ENCODE data around the gene PHRF1. TPM values are rescaled to one million over a fixed set of nuclear protein-coding genes. Genes with fewer than 3 reads are reported as not detected.

PHRF1 gene
- total RNA-seq, 2 donors from 2014 or later, result 12.4 to 14.2 TPM

DNA sequence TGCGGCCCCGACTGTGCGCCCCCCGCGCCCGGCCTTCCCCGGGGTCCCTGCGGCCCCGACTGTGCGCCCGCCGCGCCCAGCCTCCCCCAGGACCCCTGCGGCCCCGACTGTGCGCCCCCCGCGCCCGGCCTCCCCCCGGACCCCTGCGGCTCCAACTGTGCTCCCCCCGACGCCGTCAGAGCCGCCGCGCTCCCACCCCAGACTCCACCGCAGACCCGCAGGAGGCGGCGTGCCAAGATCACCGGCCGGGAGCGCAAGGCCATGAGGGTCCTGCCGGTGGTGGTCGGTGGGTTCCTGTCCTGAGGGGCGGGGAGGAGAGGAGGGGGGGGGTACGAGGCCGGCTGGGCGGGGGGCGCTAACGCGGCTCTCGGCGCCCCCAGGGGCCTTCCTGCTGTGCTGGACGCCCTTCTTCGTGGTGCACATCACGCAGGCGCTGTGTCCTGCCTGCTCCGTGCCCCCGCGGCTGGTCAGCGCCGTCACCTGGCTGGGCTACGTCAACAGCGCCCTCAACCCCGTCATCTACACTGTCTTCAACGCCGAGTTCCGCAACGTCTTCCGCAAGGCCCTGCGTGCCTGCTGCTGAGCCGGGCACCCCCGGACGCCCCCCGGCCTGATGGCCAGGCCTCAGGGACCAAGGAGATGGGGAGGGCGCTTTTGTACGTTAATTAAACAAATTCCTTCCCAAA is 63.9 kb downstream of the PHRF1 start:
- TF ChIP-seq, protein P1, sequence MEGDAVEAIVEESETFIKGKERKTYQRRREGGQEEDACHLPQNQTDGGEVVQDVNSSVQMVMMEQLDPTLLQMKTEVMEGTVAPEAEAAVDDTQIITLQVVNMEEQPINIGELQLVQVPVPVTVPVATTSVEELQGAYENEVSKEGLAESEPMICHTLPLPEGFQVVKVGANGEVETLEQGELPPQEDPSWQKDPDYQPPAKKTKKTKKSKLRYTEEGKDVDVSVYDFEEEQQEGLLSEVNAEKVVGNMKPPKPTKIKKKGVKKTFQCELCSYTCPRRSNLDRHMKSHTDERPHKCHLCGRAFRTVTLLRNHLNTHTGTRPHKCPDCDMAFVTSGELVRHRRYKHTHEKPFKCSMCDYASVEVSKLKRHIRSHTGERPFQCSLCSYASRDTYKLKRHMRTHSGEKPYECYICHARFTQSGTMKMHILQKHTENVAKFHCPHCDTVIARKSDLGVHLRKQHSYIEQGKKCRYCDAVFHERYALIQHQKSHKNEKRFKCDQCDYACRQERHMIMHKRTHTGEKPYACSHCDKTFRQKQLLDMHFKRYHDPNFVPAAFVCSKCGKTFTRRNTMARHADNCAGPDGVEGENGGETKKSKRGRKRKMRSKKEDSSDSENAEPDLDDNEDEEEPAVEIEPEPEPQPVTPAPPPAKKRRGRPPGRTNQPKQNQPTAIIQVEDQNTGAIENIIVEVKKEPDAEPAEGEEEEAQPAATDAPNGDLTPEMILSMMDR (IDR thresholded peaks at IDR 0.05), result no peak
- Histone ChIP-seq H3K36me3 (peaks cover 14% of the 10 kb centered on the region), H3K4me3 (no peak overlapping the region), H3K27ac (no peak overlapping the region), H3K27me3 (peaks cover 0 to 12% of the 10 kb centered on the region in 2 donors), H3K4me1 (peaks cover 0 to 24% of the 10 kb centered on the region in 2 donors), H3K9me3 (no peaks in the 10 kb centered on the region)
- no peak for DNase-seq (ENCODE audit: low spot score)

DNA sequence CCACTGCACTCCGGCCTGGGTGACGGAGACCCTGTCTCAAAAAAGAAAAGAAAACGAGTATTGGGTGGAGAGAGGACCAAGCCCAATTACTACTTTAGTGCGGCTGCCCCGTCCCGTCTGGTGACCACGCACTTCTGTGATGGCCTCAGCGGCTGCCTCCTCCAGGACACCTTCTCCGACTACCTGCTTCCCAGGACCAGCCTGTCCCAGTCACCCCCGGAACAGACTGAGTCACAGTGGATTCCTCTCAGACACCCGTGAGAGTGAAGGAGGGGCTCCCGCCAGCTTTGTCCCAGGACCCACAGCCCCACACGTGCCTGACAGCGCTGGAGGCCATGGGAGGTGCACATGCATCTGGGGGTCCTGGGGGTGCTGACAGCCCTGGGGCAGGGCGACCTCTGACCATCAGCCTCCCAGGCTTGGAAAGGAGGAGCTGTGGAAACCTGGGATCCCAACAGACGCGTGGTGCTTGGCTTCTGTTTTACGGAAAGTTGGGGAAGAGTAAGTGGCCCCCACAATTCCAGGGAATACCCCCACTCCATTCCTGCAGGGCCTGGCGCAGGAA is 65.6 kb downstream of the PHRF1 start:
- Histone ChIP-seq H3K4me3 (no peak overlapping the region), H3K27me3 (peaks cover 0 to 12% of the 10 kb centered on the region in 2 donors), H3K4me1 (peaks cover 0 to 17% of the 10 kb centered on the region in 2 donors), H3K27ac (no peak overlapping the region), H3K9me3 (no peaks in the 10 kb centered on the region), H3K36me3 (peaks cover 14% of the 10 kb centered on the region)
- DNase-seq (ENCODE audit: low spot score), result no peak
- TF ChIP-seq, protein P1 (IDR thresholded peaks at IDR 0.05), result no peak

DNA sequence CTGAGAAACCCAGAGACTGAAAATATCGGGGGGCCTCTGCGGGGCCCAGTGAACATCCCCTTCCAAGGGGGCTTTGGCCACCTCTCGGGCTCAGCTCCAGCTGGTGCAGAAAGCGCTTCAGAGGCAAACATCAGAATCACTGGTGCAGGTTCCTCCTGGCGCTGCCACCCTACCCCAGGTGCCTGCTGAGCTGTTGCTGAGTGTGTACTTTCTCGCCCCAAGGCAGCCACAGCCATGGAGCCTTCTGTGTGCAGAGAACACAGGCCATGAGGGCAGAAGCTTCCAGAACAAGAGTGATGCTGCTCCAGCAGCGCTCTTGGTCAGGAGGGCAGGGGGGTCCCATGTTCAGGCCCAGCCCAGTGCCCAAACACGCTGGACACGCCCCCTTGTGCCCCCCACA is 67.1 kb downstream of the PHRF1 start:
- no peak for DNase-seq (ENCODE audit: low spot score)
- H3K27ac ChIP-seq, result no peak overlapping the region
- peaks cover 0 to 4% of the 10 kb centered on the region in 2 donors for H3K27me3 ChIP-seq
- no peaks in the 10 kb centered on the region for H3K9me3 ChIP-seq
- TF ChIP-seq, protein P1 (IDR thresholded peaks at IDR 0.05), result no peak
- H3K4me1 ChIP-seq, result peaks cover 0 to 6% of the 10 kb centered on the region in 2 donors
- H3K4me3 ChIP-seq, result no peak overlapping the region
- peaks cover 14% of the 10 kb centered on the region for H3K36me3 ChIP-seq

DNA sequence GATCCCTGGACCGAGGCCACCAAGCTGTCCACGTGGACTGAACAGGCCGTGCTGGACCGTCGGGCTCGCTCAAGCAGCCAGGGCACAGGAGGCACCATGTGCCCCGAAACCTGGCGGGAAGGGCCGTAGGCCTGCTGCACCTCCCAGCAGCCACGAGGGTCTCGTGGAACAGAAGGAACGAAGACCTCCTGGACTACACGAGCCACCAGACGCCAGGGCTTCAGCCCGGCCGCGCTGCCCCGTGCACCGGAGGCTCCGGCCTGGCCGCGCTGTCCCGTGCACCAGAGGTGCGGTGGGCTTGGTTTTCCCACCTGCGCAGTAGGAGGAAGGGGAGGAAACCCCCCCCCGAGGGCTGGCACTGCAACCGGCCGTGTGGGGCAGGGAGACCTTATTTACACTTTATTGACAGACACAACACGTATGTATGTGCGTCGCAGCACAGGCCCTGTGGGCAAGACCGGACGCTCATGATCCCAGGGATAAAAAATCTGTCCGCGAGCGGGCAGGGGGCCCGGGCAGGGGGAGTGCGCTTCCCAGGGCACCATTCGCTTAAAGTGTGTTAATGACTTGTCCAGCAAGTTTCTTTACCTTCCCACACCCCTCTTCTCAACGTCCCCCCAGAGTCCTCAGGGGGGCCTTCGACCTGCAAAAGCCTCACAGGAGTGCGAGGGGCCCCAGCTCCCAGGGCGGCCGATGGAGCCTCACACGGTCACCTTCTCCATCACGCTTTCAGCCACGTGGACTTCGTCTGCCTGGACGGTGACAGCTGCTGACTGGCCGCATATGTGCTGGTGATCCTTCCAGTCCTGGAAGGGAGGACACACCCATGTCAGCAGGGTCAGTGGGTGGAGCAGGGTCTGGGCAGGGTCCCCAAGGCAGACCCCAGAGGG is 67.8 kb downstream of the PHRF1 start:
- Histone ChIP-seq H3K4me1 (peaks cover 0 to 3% of the 10 kb centered on the region in 2 donors), H3K4me3 (no peak overlapping the region), H3K9me3 (no peaks in the 10 kb centered on the region), H3K27me3 (peaks cover 0 to 2% of the 10 kb centered on the region in 2 donors), H3K27ac (no peak overlapping the region), H3K36me3 (peaks cover 14% of the 10 kb centered on the region)
- DNase-seq (ENCODE audit: low spot score), result no peak
- TF ChIP-seq, protein P1 (IDR thresholded peaks at IDR 0.05), result no peak

DNA sequence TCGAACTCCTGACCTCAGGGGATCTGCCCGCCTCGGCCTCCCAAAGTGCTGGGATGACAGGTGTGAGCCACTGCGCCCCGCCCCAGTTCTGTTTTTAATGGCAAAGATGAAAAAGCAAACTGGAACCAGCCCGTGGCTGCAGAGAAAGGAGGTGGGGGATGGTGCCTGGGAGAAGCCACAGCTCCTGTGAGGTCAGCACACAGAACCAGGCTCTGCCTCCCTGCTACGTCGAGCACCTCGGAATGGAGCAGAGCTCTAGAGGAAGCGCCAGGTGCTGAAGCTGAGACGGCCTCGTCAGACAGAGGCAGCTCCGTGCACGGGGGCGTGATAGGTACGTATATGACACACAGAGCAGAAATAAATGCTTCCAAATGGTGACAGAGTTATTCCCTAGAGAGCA is 69.3 kb downstream of the PHRF1 start:
- TF ChIP-seq, protein P1 (IDR thresholded peaks at IDR 0.05), result no peak
- H3K27me3 ChIP-seq, result no peaks in the 10 kb centered on the region
- no peaks in the 10 kb centered on the region for H3K4me1 ChIP-seq
- no peaks in the 10 kb centered on the region for H3K9me3 ChIP-seq
- H3K27ac ChIP-seq, result no peak overlapping the region
- peaks cover 14% of the 10 kb centered on the region for H3K36me3 ChIP-seq
- no peak overlapping the region for H3K4me3 ChIP-seq
- no peak for DNase-seq (ENCODE audit: low spot score)

All from right atrium auricular region (tissue), 2 donors.